ENCODE results near the gene MYL6. TPM values are rescaled to one million over a fixed set of nuclear protein-coding genes. Genes with fewer than 3 reads are reported as not detected.

MYL6 gene
- total RNA-seq, 1 experiment from 2014 or later: 554 TPM

DNA sequence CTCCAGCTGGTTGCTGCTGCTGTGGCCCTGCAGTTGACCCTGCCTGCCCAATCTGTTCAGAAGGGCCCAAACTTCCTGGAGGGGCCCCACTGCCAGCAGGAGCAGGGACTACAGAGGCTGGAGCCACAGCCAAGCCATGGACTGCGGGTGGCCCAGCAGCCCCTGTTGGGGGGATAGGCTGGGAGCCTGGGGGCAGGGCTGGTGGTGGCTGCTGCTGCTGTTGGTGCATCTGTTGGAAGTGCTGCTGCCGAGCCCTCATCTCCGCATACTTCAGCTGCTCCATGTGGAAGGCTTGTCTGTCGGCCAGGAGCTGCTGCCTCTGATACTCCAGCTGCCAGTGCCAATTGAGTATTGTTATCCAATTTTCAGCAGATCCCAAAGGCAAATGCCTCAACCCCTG is 7.2 kb downstream of the MYL6 start:
- Histone ChIP-seq H3K4me2 (ENCODE audit: low read length) (no peak overlapping the region), H3K36me3 (ENCODE audit: control insufficient read depth in 1 of 2, insufficient read depth in 2 of 2, low read length in 2 of 2) (peaks cover 44 to 49% of the 10 kb centered on the region in 2 experiments), H3K4me1 (ENCODE audit: control insufficient read depth in 1 of 2, insufficient read depth in 2 of 2, low read length in 2 of 2) (no peaks in the 10 kb centered on the region), H3K4me3 (replicated peaks in 1 of 2; ENCODE audit: low read depth in 1 of 2, low read length in 2 of 2) (no peak overlapping the region), H3K27ac (ENCODE audit: low read depth, low read length) (no peak overlapping the region; the same call in 1 of the 2 replicates), H3K79me2 (ENCODE audit: insufficient read depth, low read length) (peaks cover 20% of the 10 kb centered on the region), H3K27me3 (ENCODE audit: insufficient read depth, low read length) (no peaks in the 10 kb centered on the region), H3K9me3 (ENCODE audit: control insufficient read depth in 1 of 2, insufficient read depth in 1 of 2, low read depth in 1 of 2, low read length in 2 of 2) (no peaks in the 10 kb centered on the region), H2AFZ (ENCODE audit: low read depth, low read length, poor library complexity, severe bottlenecking) (no peak overlapping the region), H4K20me1 (ENCODE audit: insufficient read depth) (no peaks in the 10 kb centered on the region), H3K9ac (ENCODE audit: low read length) (no peak overlapping the region), H3K9me2 (ENCODE audit: insufficient read depth) (no peaks in the 10 kb centered on the region)
- ChIA-PET CTCF (no interaction called here), RAD21 (ENCODE audit: low non-redundant PET in 1 of 2, low total read pairs in 2 of 2, uncharacterized antibody in 2 of 2, unreplicated experiment in 2 of 2) (no interaction called here), POLR2A (no interaction called here)
- intact Hi-C loops (cut with micrococcal nuclease): no loop called here
- no peak for ATAC-seq
- no peak for DNase-seq (ENCODE audit: low read depth, low spot score)
- no TSS peak for BruUV-seq (replicated peaks)
- TF ChIP-seq POLR2AphosphoS5 (IDR thresholded peaks at IDR 0.05; ENCODE audit: low read depth, low read length): peak; percentile 24
- TF ChIP-seq, protein P1, sequence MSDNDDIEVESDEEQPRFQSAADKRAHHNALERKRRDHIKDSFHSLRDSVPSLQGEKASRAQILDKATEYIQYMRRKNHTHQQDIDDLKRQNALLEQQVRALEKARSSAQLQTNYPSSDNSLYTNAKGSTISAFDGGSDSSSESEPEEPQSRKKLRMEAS (IDR thresholded peaks at IDR 0.05): no peak

DNA sequence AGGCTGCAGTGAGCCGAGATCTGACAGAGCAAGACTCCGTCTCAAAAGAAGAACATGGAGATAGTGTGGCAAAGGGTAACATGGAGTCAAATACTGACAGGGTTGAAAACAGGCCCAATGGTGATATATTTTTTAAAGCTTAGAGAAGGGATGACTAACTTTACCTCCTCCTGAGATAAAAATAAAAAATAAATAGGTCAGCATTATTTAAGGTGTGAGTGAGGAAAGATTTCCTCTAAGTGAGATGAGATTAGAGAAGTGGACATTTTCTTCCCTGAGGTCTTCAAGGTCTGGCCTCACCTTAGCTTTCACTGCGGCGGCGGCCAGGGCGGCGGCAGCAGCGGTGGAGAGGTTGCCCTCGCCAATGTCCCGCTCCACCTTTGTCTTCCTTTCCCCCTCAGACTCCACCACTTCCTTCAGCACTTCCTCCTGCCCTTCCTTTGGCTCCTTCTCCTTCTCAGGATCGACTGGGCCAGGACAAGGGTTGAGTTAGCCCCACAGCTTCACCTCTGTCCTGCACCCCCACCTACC is 11.1 kb downstream of the MYL6 start:
- intact Hi-C loops (cut with micrococcal nuclease): no loop called here
- ChIA-PET RAD21 (ENCODE audit: low non-redundant PET in 1 of 2, low total read pairs in 2 of 2, uncharacterized antibody in 2 of 2, unreplicated experiment in 2 of 2) (no interaction called here), CTCF (no interaction called here), POLR2A (no interaction called here)
- Histone ChIP-seq H3K9me2 (ENCODE audit: insufficient read depth) (no peaks in the 10 kb centered on the region), H4K20me1 (ENCODE audit: insufficient read depth) (no peaks in the 10 kb centered on the region), H3K9ac (ENCODE audit: low read length) (no peak overlapping the region), H3K4me3 (replicated peaks in 1 of 2; ENCODE audit: low read depth in 1 of 2, low read length in 2 of 2) (no peak overlapping the region), H3K79me2 (ENCODE audit: insufficient read depth, low read length) (no peaks in the 10 kb centered on the region), H2AFZ (ENCODE audit: low read depth, low read length, poor library complexity, severe bottlenecking) (no peak overlapping the region), H3K4me2 (ENCODE audit: low read length) (no peak overlapping the region), H3K9me3 (ENCODE audit: control insufficient read depth in 1 of 2, insufficient read depth in 1 of 2, low read depth in 1 of 2, low read length in 2 of 2) (no peaks in the 10 kb centered on the region), H3K36me3 (ENCODE audit: control insufficient read depth in 1 of 2, insufficient read depth in 2 of 2, low read length in 2 of 2) (peaks cover 39 to 47% of the 10 kb centered on the region in 2 experiments), H3K27ac (ENCODE audit: low read depth, low read length) (no peak overlapping the region), H3K4me1 (ENCODE audit: control insufficient read depth in 1 of 2, insufficient read depth in 2 of 2, low read length in 2 of 2) (no peaks in the 10 kb centered on the region), H3K27me3 (ENCODE audit: insufficient read depth, low read length) (no peaks in the 10 kb centered on the region)
- ATAC-seq: no peak
- TF ChIP-seq POLR2AphosphoS5 (IDR thresholded peaks at IDR 0.05; ENCODE audit: low read depth, low read length) (peak; percentile 28; the same call in 1 of the 2 replicates), ZNF274 (IDR thresholded peaks at IDR 0.05; ENCODE audit: low read depth, low read length) (no peak), POLR2A (IDR thresholded peaks at IDR 0.05; ENCODE audit: borderline replicate concordance, extremely low read depth, insufficient read depth, insufficient read length) (no peak)
- DNase-seq (ENCODE audit: low read depth, low spot score): no peak
- no TSS peak for BruUV-seq (replicated peaks)

Data from HCT116 (cell line).